K562 (cell line): Measurements from ENCODE around the gene SGSH. TPM values are rescaled to one million over a fixed set of nuclear protein-coding genes. Genes with fewer than 3 reads are reported as not detected.

Source experiments
- CHD2 ChIP-seq: IDR thresholded peaks from 2 replicates; pipeline ENCODE4 v1.6.1; 2011; ENCODE audit warnings: low read depth, low read length
- CSDE1 ChIP-seq, 2 experiments: fragments of 450-650 bp; IDR thresholded peaks; 2 replicates each; pipeline ENCODE4 v1.6.1; 2016; ENCODE audit warnings: mild to moderate bottlenecking in 1 of 2
- CXXC5 ChIP-seq: fragments of 250-450 bp; sonication (Bioruptor Pico); IDR thresholded peaks from 2 replicates; pipeline ENCODE4 v1.8.0; 2022; ENCODE audit warnings: inconsistent platforms, mild to moderate bottlenecking, moderate library complexity
- FOXK2 ChIP-seq, 2 experiments: fragments of 450-650 bp; IDR thresholded peaks in 1 of 2; conservative IDR thresholded peaks in 1 of 2; 2 replicates each; pipeline ENCODE4 v1.6.1; 2016; ENCODE audit warnings: low read depth in 2 of 2, mild to moderate bottlenecking in 1 of 2
- FOXM1 ChIP-seq, 2 experiments: fragments of 450-650 bp in 1 of 2; sonication (generic) in 1 of 2; formaldehyde crosslinking in 1 of 2; IDR thresholded peaks; 2 replicates each; pipeline versions ENCODE4 v1.6.1 to v1.9.0; 2017 to 2022; ENCODE audit warnings: low read depth in 2 of 2, mild to moderate bottlenecking in 2 of 2, missing genetic modification reagents in 1 of 2, moderate library complexity in 1 of 2
- MAFF ChIP-seq: IDR thresholded peaks from 2 replicates; pipeline ENCODE4 v1.6.1; 2012; ENCODE audit warnings: low read length, improper control_type of control experiment
- NELFE ChIP-seq: IDR thresholded peaks from 2 replicates; pipeline ENCODE4 v1.6.1; 2011; ENCODE audit warnings: mild to moderate bottlenecking; ENCODE audit not compliant: insufficient read depth, insufficient read length
- POLR2G ChIP-seq: fragments of 200-400 bp; formaldehyde crosslinking; IDR thresholded peaks from 2 replicates; pipeline ENCODE4 v1.6.1; 2017; ENCODE audit warnings: low read depth, mild to moderate bottlenecking, antibody characterized with exemption, low read length, moderate library complexity
- RBFOX2 ChIP-seq: fragments of 200-400 bp; formaldehyde crosslinking; IDR thresholded peaks from 2 replicates; pipeline ENCODE4 v1.6.1; 2017; ENCODE audit warnings: low read depth, mild to moderate bottlenecking, low read length, moderate library complexity
- RBM22 ChIP-seq: fragments of 200-400 bp; formaldehyde crosslinking; IDR thresholded peaks from 2 replicates; pipeline ENCODE4 v1.6.1; 2018; ENCODE audit warnings: low read length, low read depth; ENCODE audit not compliant: poor library complexity, severe bottlenecking
- SMARCC2 ChIP-seq: fragments of 450-650 bp; IDR thresholded peaks from 2 replicates; pipeline ENCODE4 v1.6.1; 2017; ENCODE audit warnings: antibody characterized with exemption, moderate library complexity, mild to moderate bottlenecking, low read depth
- SRSF7 ChIP-seq: fragments of 200-400 bp; formaldehyde crosslinking; optimal IDR thresholded peaks from 2 replicates; pipeline ENCODE3; 2017; ENCODE audit warnings: mild to moderate bottlenecking, low read depth, low read length
- ZNF551 ChIP-seq: fragments of 250-450 bp; sonication (Bioruptor Pico); IDR thresholded peaks from 2 replicates; pipeline ENCODE4 v1.5.0; 2021; ENCODE audit warnings: mild to moderate bottlenecking, moderate library complexity
- ZNF589 ChIP-seq: fragments of 200-800 bp; sonication (Bioruptor generic); IDR thresholded peaks from 2 replicates; pipeline ENCODE4 v1.6.1; 2016; ENCODE audit warnings: low read depth, missing genetic modification characterization, missing compliant biosample characterization
- polyA plus RNA-seq, 8 experiments: library from polyadenylated mRNA; depleted of rRNA in 4 of 8; stranded (reverse) in 5 of 8; unstranded in 3 of 8; fragments of >200 nt; fragmentation: Nextera tagmentation in 2 of 8; fragmentation: Illumina TruSeq in 1 of 8; extraction: Ambion mirVana in 2 of 8; extraction: Trizol in 1 of 8; gene quantifications; 2 replicates each; pipeline versions ENCODE4 v1.2.1 to v1.2.3, GENCODE V29; 2011 to 2014; ENCODE audit warnings: inconsistent platforms in 1 of 8, missing spikeins in 1 of 8
- total RNA-seq, 7 experiments: library from RNA; depleted of rRNA in 6 of 7; stranded (reverse); fragments of >200 nt in 6 of 7; fragmentation: Illumina TruSeq in 2 of 7; extraction: Trizol in 2 of 7; gene quantifications; 2 replicates each; pipeline versions ENCODE4 v1.2.1 to v1.2.3, GENCODE V29; 2011 to 2021; ENCODE audit warnings: low replicate concordance in 1 of 7
- TF ChIP-seq, protein P1 (sequence below): sonication (generic); formaldehyde crosslinking; IDR thresholded peaks from 2 replicates; pipeline ENCODE4 v1.8.0; 2022; ENCODE audit warnings: mild to moderate bottlenecking, missing genetic modification reagents, borderline replicate concordance
- TF ChIP-seq, protein P2 (sequence below), 2 experiments: fragments of 250-450 bp in 1 of 2; fragments of 450-650 bp in 1 of 2; sonication (Bioruptor Pico) in 1 of 2; IDR thresholded peaks; 2 replicates each; pipeline versions ENCODE4 v1.6.1 to v1.8.0; 2016 to 2021; ENCODE audit warnings: mild to moderate bottlenecking in 2 of 2, moderate library complexity in 2 of 2, missing compliant biosample characterization in 1 of 2, missing genetic modification characterization in 1 of 2
- TF ChIP-seq, protein P3 (sequence below): sonication (generic); formaldehyde crosslinking; IDR thresholded peaks from 2 replicates; pipeline ENCODE4 v1.4.0; 2020; ENCODE audit warnings: mild to moderate bottlenecking, missing genetic modification reagents
- TF ChIP-seq, protein P4 (sequence below): sonication (generic); formaldehyde crosslinking; IDR thresholded peaks from 2 replicates; pipeline ENCODE4 v1.5.0; 2020; ENCODE audit warnings: missing genetic modification reagents
- TF ChIP-seq, protein P5 (sequence below): IDR thresholded peaks from 2 replicates; pipeline ENCODE4 v1.6.1; 2016; ENCODE audit warnings: missing genetic modification characterization, missing compliant biosample characterization

Gene SGSH
- total and polyA plus RNA-seq, 9 of the 15 experiments (the other 6 are each of a cell fraction or from before 2014, with no cell fraction given): 0.25 to 15.7 (median 4.9) TPM

DNA sequence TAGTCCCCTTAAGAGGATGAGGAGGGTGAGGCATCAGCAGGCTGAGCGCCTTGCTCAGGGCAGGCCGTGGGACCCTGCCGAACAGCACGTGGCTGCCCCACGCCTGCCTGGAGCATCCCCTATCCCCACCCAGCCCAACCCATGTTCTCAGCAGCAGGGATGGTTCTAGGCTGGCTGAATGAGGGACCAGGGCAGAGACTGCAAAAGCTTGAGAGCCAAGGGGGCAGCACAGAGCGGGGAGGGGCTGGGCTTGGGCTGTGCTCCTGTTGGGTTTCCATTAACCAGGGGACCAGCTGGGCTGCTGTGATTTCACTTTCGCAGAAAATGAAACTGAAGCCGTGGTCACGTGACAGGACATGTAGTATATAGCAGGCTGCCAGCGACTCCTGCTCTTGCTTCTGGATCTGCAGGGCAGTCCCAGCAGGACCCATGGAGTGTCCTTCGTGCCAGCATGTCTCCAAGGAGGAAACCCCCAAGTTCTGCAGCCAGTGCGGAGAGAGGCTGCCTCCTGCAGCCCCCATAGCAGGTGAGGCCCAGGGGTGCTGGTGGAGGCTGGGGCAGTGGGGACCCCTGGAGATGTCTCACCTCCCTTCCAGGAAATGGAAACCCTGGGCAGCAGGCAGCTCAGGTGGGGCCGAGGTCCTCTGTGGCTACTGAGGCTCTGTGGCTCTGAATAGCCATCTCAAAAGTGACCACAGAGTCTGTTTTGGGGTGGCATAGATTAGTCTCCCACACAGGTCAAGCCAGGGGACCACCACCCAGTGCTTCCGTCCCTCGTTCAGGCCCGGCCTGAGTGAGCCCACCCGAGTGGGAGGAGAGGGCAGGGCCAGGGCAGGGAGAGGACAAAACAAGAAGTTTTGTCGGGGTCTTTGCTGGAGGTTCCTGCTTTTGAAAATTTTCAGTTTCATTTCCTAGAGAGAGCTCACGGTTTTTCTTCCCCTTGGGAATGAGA is 43.4 kb upstream of the SGSH start (continued):
- TF ChIP-seq, protein P1, sequence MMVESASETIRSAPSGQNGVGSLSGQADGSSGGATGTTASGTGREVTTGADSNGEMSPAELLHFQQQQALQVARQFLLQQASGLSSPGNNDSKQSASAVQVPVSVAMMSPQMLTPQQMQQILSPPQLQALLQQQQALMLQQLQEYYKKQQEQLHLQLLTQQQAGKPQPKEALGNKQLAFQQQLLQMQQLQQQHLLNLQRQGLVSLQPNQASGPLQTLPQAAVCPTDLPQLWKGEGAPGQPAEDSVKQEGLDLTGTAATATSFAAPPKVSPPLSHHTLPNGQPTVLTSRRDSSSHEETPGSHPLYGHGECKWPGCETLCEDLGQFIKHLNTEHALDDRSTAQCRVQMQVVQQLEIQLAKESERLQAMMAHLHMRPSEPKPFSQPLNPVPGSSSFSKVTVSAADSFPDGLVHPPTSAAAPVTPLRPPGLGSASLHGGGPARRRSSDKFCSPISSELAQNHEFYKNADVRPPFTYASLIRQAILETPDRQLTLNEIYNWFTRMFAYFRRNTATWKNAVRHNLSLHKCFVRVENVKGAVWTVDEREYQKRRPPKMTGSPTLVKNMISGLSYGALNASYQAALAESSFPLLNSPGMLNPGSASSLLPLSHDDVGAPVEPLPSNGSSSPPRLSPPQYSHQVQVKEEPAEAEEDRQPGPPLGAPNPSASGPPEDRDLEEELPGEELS (CRISPR knock-in tag): no peak
- TF ChIP-seq, protein P2, sequence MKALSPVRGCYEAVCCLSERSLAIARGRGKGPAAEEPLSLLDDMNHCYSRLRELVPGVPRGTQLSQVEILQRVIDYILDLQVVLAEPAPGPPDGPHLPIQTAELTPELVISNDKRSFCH (CRISPR knock-in tag; IDR thresholded peaks at IDR 0.05): no peak
- TF ChIP-seq, protein P2 (tag; IDR thresholded peaks at IDR 0.05): no peak
- TF ChIP-seq, protein P3, sequence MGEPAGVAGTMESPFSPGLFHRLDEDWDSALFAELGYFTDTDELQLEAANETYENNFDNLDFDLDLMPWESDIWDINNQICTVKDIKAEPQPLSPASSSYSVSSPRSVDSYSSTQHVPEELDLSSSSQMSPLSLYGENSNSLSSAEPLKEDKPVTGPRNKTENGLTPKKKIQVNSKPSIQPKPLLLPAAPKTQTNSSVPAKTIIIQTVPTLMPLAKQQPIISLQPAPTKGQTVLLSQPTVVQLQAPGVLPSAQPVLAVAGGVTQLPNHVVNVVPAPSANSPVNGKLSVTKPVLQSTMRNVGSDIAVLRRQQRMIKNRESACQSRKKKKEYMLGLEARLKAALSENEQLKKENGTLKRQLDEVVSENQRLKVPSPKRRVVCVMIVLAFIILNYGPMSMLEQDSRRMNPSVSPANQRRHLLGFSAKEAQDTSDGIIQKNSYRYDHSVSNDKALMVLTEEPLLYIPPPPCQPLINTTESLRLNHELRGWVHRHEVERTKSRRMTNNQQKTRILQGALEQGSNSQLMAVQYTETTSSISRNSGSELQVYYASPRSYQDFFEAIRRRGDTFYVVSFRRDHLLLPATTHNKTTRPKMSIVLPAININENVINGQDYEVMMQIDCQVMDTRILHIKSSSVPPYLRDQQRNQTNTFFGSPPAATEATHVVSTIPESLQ (CRISPR knock-in tag): no peak
- TF ChIP-seq CXXC5 (CRISPR knock-in tag) (peak; percentile 15; the same call in 1 of the 2 replicates), MAFF (no peak), ZNF589 (no peak), CSDE1 (IDR thresholded peaks at IDR 0.05) (no peak), SMARCC2 (no peak), FOXM1 (IDR thresholded peaks at IDR 0.05; ENCODE audit: low read depth) (no peak), FOXM1 (CRISPR knock-in tag; IDR thresholded peaks at IDR 0.05; ENCODE audit: low read depth) (no peak), RBFOX2 (no peak), ZNF551 (CRISPR knock-in tag) (no peak), RBM22 (no peak), NELFE (no peak), POLR2G (peak; percentile 13; the same call in 1 of the 2 replicates), SRSF7 (no peak), FOXK2 (conservative IDR thresholded peaks at IDR 0.05 in 1 of 2, IDR thresholded peaks at IDR 0.05 in 1 of 2; ENCODE audit: low read depth in 2 of 2) (no peak), CHD2 (no peak)
- TF ChIP-seq, protein P4, sequence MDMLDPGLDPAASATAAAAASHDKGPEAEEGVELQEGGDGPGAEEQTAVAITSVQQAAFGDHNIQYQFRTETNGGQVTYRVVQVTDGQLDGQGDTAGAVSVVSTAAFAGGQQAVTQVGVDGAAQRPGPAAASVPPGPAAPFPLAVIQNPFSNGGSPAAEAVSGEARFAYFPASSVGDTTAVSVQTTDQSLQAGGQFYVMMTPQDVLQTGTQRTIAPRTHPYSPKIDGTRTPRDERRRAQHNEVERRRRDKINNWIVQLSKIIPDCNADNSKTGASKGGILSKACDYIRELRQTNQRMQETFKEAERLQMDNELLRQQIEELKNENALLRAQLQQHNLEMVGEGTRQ (CRISPR knock-in tag): peak; percentile 83
- TF ChIP-seq, protein P5, sequence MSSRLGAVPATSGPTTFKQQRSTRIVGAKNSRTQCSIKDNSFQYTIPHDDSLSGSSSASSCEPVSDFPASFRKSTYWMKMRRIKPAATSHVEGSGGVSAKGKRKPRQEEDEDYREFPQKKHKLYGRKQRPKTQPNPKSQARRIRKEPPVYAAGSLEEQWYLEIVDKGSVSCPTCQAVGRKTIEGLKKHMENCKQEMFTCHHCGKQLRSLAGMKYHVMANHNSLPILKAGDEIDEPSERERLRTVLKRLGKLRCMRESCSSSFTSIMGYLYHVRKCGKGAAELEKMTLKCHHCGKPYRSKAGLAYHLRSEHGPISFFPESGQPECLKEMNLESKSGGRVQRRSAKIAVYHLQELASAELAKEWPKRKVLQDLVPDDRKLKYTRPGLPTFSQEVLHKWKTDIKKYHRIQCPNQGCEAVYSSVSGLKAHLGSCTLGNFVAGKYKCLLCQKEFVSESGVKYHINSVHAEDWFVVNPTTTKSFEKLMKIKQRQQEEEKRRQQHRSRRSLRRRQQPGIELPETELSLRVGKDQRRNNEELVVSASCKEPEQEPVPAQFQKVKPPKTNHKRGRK (tag): no peak
